Keratinocyte (primary cell): Measurements from ENCODE around the gene HIGD2B. TPM values are rescaled to one million over a fixed set of nuclear protein-coding genes. Genes with fewer than 3 reads are reported as not detected.
"Not testable (repeated sequence)": the region's sequence is repeated elsewhere in the genome, so short reads cannot be mapped to it uniquely, and the experiment has no call there.

Experiments
- DNase-seq: peaks from one replicate; pipeline ENCODE4 v3.0.0-alpha.2; 2011; ENCODE audit warnings: low read depth, missing footprints, low spot score
- FAIRE-seq: peaks from 2 replicates; lab custom pipeline; 2011; peaks lifted over from hg19 to GRCh38; lab: Jason Lieb, UNC
- H2AFZ ChIP-seq: 2 replicates; pipeline ENCODE4 v1.6.0; 2012; ENCODE audit warnings: low read length, control low read depth, inconsistent platforms; ENCODE audit not compliant: control insufficient read depth
- H3K27ac ChIP-seq: 2 replicates; pipeline ENCODE4 v1.5.1; 2011; ENCODE audit warnings: low read length; ENCODE audit not compliant: control insufficient read depth, insufficient read depth
- H3K27me3 ChIP-seq: 3 replicates; pipeline ENCODE4 v1.6.0; 2011; ENCODE audit warnings: low read length; ENCODE audit not compliant: control insufficient read depth, insufficient read depth; ENCODE audit errors: extremely low read depth
- H3K36me3 ChIP-seq, 2 experiments: 2 replicates in 1 of 2; 3 replicates in 1 of 2; pipeline ENCODE4 v1.5.1; 2011; ENCODE audit warnings: low read length in 2 of 2, mild to moderate bottlenecking in 1 of 2; ENCODE audit not compliant: control insufficient read depth in 2 of 2, insufficient read depth in 2 of 2; ENCODE audit errors: extremely low read depth in 1 of 2
- H3K4me1 ChIP-seq: 3 replicates; pipeline ENCODE4 v1.5.1; 2011; ENCODE audit warnings: low read length; ENCODE audit not compliant: control insufficient read depth, insufficient read depth; ENCODE audit errors: extremely low read depth
- H3K4me2 ChIP-seq: 3 replicates; pipeline ENCODE4 v1.6.0; 2011; ENCODE audit warnings: low read depth, low read length; ENCODE audit not compliant: control insufficient read depth, insufficient read depth; ENCODE audit errors: extremely low read depth
- H3K4me3 ChIP-seq, 3 experiments: fragments of 200-600 bp in 1 of 3; sonication (generic) in 1 of 3; 2 replicates in 2 of 3; 3 replicates in 1 of 3; pipeline ENCODE4 v1.5.1; 2011 to 2016; ENCODE audit warnings: low read length in 3 of 3, mild to moderate bottlenecking in 3 of 3, control low read depth in 2 of 3, inconsistent platforms in 1 of 3, low read depth in 1 of 3, mixed read lengths in 1 of 3, mixed run types in 1 of 3, moderate library complexity in 1 of 3; ENCODE audit not compliant: control insufficient read depth in 2 of 3, insufficient read depth in 2 of 3; ENCODE audit errors: extremely low read depth in 1 of 3
- H3K79me2 ChIP-seq: 2 replicates; pipeline ENCODE4 v1.6.0; 2012; ENCODE audit warnings: low read length; ENCODE audit not compliant: control insufficient read depth, insufficient read depth
- H3K9ac ChIP-seq: 3 replicates; pipeline ENCODE4 v1.6.0; 2011; ENCODE audit warnings: low read length; ENCODE audit not compliant: control insufficient read depth, insufficient read depth; ENCODE audit errors: extremely low read depth
- H3K9me1 ChIP-seq: 3 replicates; pipeline ENCODE4 v1.6.0; 2011; ENCODE audit warnings: low read length; ENCODE audit not compliant: control insufficient read depth, insufficient read depth; ENCODE audit errors: extremely low read depth
- H3K9me3 ChIP-seq: 2 replicates; pipeline ENCODE4 v1.5.1; 2012; ENCODE audit warnings: low read depth, low read length; ENCODE audit not compliant: control insufficient read depth
- H4K20me1 ChIP-seq: 3 replicates; pipeline ENCODE4 v1.6.0; 2011; ENCODE audit warnings: low read length; ENCODE audit not compliant: control insufficient read depth, insufficient read depth; ENCODE audit errors: extremely low read depth
- CTCF ChIP-seq, 3 experiments: IDR thresholded peaks in 1 of 3; conservative IDR thresholded peaks in 1 of 3; optimal IDR thresholded peaks in 1 of 3; 2 replicates in 2 of 3; 3 replicates in 1 of 3; pipeline versions ENCODE3 to v1.5.1; 2011; ENCODE audit warnings: low read length in 3 of 3, mild to moderate bottlenecking in 3 of 3, moderate library complexity in 2 of 3, control low read depth in 1 of 3, inconsistent platforms in 1 of 3; ENCODE audit not compliant: insufficient read depth in 2 of 3; ENCODE audit errors: extremely low read depth in 1 of 3
- dilution Hi-C: fragments of 300-500 bp; cut with MboI; formaldehyde crosslinking; loops from one replicate; pipeline ENCODE4 v1.7.0; 2020; ENCODE audit warnings: low sequenced_read_pairs; ENCODE audit not compliant: extremely low pct_ligation_motif_present
- polyA plus RNA-seq, 5 experiments: library from polyadenylated mRNA; depleted of rRNA in 3 of 5; stranded (reverse) in 3 of 5; stranded (forward) in 1 of 5; unstranded in 1 of 5; fragments of >200 nt; gene quantifications; 1 replicate in 1 of 5; 2 replicates in 3 of 5; 3 replicates in 1 of 5; pipeline versions ENCODE4 v1.2.1 to v1.2.3, GENCODE V29; 2011 to 2012; ENCODE audit warnings: missing spikeins in 2 of 5, low read depth in 1 of 5, low replicate concordance in 1 of 5
- small RNA-seq, 3 experiments: library from RNA; depleted of rRNA; stranded (forward); fragments of <200 nt; gene quantifications; one replicate each; pipeline ENCODE3, GENCODE V24; 2012; ENCODE audit warnings: low read depth in 3 of 3, low replicate concordance in 1 of 3; ENCODE audit not compliant: insufficient read length in 3 of 3

The HIGD2B gene
- polyA plus RNA-seq, 1 donor (not counting 4 experiments of a cell fraction or from before 2014, with no cell fraction given): not detected

- H3K9me3 ChIP-seq, H3K79me2 ChIP-seq, H3K4me1 ChIP-seq, FAIRE-seq, H3K9ac ChIP-seq, H3K36me3 ChIP-seq, H3K27me3 ChIP-seq, H4K20me1 ChIP-seq, H3K4me2 ChIP-seq, H2AFZ ChIP-seq, H3K9me1 ChIP-seq, DNase-seq, H3K27ac ChIP-seq, dilution Hi-C loops, H3K4me3 ChIP-seq: not testable (repeated sequence)
- TF ChIP-seq CTCF (optimal IDR thresholded peaks at IDR 0.05 in 1 of 3, IDR thresholded peaks at IDR 0.05 in 1 of 3, conservative IDR thresholded peaks at IDR 0.05 in 1 of 3; ENCODE audit: extremely low read depth in 1 of 3, insufficient read depth in 2 of 3, low read length in 3 of 3): peak in 1 of 3 experiments; percentile 16
Observed at GRCh38 chr15:72628249-72629067, 57.5 kb downstream of the HIGD2B start.

GRCh38 chr15:72626153-72626552, 59.8 kb downstream of the HIGD2B start:
- H3K36me3 ChIP-seq, FAIRE-seq, H3K4me1 ChIP-seq: not testable (repeated sequence)

More at GRCh38 chr15:72626153-72626552, 59.8 kb downstream of the HIGD2B start:
- H3K9ac ChIP-seq, H3K27ac ChIP-seq, H2AFZ ChIP-seq, H3K9me3 ChIP-seq, H3K4me2 ChIP-seq, H3K79me2 ChIP-seq, DNase-seq, H3K27me3 ChIP-seq, H4K20me1 ChIP-seq, H3K9me1 ChIP-seq, H3K4me3 ChIP-seq, dilution Hi-C loops: not testable (repeated sequence)

Small RNAs within 50 kb of the gene (small RNA-seq; reads per million reads assigned to genes)
- 0 reads per million in 3 experiments for gene RN7SL853P

Other genes with a start within 250 kb of the HIGD2B start
- 46.9 to 70.6 TPM (median 50.6 TPM) in 3 replicates for gene ARIH1, start 211.9 kb downstream of the HIGD2B start, polyA plus RNA-seq
- gene GOLGA6B, start 31.5 kb downstream of the HIGD2B start, polyA plus RNA-seq: not detected in 3 replicates
- gene BBS4, start within 50 bp of the HIGD2B start, polyA plus RNA-seq: 15.1 to 16.5 TPM (median 15.3 TPM) in 3 replicates
- gene ADPGK, start 97.6 kb upstream of the HIGD2B start, polyA plus RNA-seq: 48.5 to 62.3 TPM (median 60.1 TPM) in 3 replicates